ENCODE measurements around the gene MANSC1. TPM values are rescaled to one million over a fixed set of nuclear protein-coding genes. Genes with fewer than 3 reads are reported as not detected.

The MANSC1 gene
- polyA plus RNA-seq, 4 donors = 5.4 to 39.4 (median 15.1) TPM

- H3K4me1 ChIP-seq (ENCODE audit: control insufficient read depth in 3 of 3, insufficient read depth in 2 of 3, low read depth in 1 of 3, low read length in 2 of 3) = peaks cover 0 to under 1% (median 0%) of the 10 kb centered on the region in 3 donors
- peaks cover 2 to 20% (median 2%) of the 10 kb centered on the region in 3 donors for H3K36me3 ChIP-seq (ENCODE audit: control insufficient read depth in 3 of 3, insufficient read depth in 2 of 3, low read depth in 1 of 3, low read length in 3 of 3)
- 81 to 91% (median 88%) methylated on average over 8 of the region's 8 CpGs for WGBS, 3 donors
- no peaks in the 10 kb centered on the region for H3K27me3 ChIP-seq (ENCODE audit: control insufficient read depth in 3 of 3, insufficient read depth in 3 of 3, low read length in 3 of 3)
- FAIRE-seq (no peak), DNase-seq (no peak)
- H3K9me3 ChIP-seq (ENCODE audit: control insufficient read depth in 2 of 2, insufficient read depth in 1 of 2, low read depth in 1 of 2, low read length in 1 of 2) = no peaks in the 10 kb centered on the region
- H3K27ac ChIP-seq (ENCODE audit: low read depth in 1 of 3, low read length in 2 of 3) = no peak overlapping the region
- no peak overlapping the region for H3K4me3 ChIP-seq (ENCODE audit: low read depth in 1 of 3, low read length in 3 of 3)
Measured at GRCh38 chr12:12338527-12339168, 11.4 kb downstream of the MANSC1 start.

- 82 to 96% (median 95%) methylated on average over 1 of the region's 1 CpG for WGBS, 3 donors
- Histone ChIP-seq H3K27me3 (ENCODE audit: control insufficient read depth in 3 of 3, insufficient read depth in 3 of 3, low read length in 3 of 3) (no peaks in the 10 kb centered on the region), H3K36me3 (ENCODE audit: control insufficient read depth in 3 of 3, insufficient read depth in 2 of 3, low read depth in 1 of 3, low read length in 3 of 3) (peaks cover 0 to 15% (median 2%) of the 10 kb centered on the region in 3 donors), H3K9me3 (ENCODE audit: control insufficient read depth in 2 of 2, insufficient read depth in 1 of 2, low read depth in 1 of 2, low read length in 1 of 2) (no peaks in the 10 kb centered on the region), H3K4me1 (ENCODE audit: control insufficient read depth in 3 of 3, insufficient read depth in 2 of 3, low read depth in 1 of 3, low read length in 2 of 3) (peaks cover 0 to 8% (median 0%) of the 10 kb centered on the region in 3 donors), H3K27ac (ENCODE audit: low read depth in 1 of 3, low read length in 2 of 3) (no peak overlapping the region), H3K4me3 (ENCODE audit: low read depth in 1 of 3, low read length in 3 of 3) (no peak overlapping the region)
- DNase-seq (no peak), FAIRE-seq (no peak)
Measured at GRCh38 chr12:12336511-12336910, 13.5 kb downstream of the MANSC1 start.

GRCh38 chr12:12336049-12336411 lies 14.0 kb downstream of the MANSC1 start:
- DNase-seq = no peak

DNA sequence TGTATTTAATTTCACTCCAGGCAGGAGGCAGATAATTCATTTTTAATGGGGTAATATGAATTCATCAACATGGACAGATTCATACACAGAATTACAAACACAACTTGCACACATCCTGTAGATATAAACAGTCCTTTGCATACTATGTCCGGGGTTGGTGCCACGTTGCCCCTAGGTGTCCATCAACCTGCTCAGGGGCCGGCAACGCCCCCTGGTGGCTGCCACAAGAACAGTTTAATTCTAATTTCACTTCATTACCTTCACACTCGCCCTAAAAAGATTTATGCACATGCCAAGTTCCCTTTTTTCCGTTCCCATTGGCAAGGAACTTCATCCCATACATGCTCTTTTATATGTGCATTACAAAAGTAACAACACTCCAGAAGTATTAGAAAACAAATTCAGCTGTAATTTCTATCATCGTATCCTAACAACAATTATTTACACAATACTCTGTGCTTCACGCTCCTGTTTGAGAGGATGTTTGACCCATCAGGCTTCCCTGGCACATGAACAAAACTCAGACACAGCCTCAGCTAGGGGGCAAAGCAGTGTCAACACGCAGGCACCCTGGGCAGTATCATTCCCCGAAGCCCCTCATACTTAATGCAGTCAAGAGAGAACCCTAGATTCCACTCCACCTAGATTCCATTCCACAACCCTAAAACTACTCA lies 15.5 kb downstream of the MANSC1 start:
- 30 to 33% (median 31%) methylated on average over 10 of the region's 10 CpGs for WGBS, 3 donors
- no peak for FAIRE-seq

More at GRCh38 chr12:12336049-12336411, 14.0 kb downstream of the MANSC1 start:
- 68 to 72% (median 71%) methylated on average over 5 of the region's 5 CpGs for WGBS, 3 donors
- Histone ChIP-seq H3K27me3 (ENCODE audit: control insufficient read depth in 3 of 3, insufficient read depth in 3 of 3, low read length in 3 of 3) (no peaks in the 10 kb centered on the region), H3K36me3 (ENCODE audit: control insufficient read depth in 3 of 3, insufficient read depth in 2 of 3, low read depth in 1 of 3, low read length in 3 of 3) (peaks cover 0 to 13% (median 2%) of the 10 kb centered on the region in 3 donors), H3K27ac (ENCODE audit: low read depth in 1 of 3, low read length in 2 of 3) (no peak overlapping the region), H3K4me1 (ENCODE audit: control insufficient read depth in 3 of 3, insufficient read depth in 2 of 3, low read depth in 1 of 3, low read length in 2 of 3) (peaks cover 0 to 12% (median 0%) of the 10 kb centered on the region in 3 donors), H3K9me3 (ENCODE audit: control insufficient read depth in 2 of 2, insufficient read depth in 1 of 2, low read depth in 1 of 2, low read length in 1 of 2) (no peaks in the 10 kb centered on the region), H3K4me3 (ENCODE audit: low read depth in 1 of 3, low read length in 3 of 3) (no peak overlapping the region)
- no peak for FAIRE-seq

DNA sequence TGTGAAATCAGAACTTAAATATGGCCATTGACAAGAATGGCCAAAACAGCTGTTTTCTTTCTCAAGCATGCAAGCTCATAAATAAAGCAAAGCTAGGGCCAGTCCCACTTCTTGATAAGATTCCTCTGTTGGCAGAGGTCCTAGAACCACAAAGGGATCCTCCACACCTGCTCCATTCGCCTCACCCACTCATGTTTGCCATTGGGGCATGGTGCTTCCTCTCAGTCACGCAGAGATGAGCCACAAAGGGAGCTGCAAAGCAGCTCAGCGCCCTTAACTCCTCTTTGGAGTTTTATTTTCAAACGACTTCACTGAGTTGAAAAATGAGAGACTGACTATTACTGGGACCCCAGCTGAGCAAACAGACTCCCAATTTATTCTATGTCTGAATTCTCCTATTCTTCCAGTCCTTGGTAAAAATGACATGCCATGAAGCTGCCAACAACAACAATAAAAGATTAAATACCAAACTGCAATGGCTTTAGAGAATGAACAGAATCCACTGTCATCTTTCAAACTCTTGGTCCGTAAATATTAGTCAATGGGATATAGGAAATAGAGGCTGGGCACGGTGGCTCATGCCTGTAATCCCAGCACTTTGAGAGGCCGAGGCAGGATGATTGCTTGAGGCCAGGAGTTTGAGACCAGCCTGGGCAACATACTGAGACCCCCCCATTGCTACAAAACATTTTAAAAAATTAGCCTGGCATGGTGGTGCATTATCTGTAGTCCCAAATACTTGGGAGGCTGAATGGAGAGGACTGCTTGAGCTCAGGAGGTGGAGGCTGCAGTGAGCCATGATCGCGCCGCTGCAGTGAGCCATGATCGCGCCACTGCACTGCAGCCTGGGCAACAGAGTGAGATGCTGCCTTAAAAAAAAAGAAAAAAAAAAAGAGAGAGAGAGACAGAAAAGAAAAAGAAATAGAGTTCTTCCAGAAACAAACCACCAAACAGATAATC lies 16.4 kb downstream of the MANSC1 start:
- Histone ChIP-seq H3K4me1 (ENCODE audit: control insufficient read depth in 3 of 3, insufficient read depth in 2 of 3, low read depth in 1 of 3, low read length in 2 of 3) (peaks cover 0 to 12% (median 0%) of the 10 kb centered on the region in 3 donors), H3K27me3 (ENCODE audit: control insufficient read depth in 3 of 3, insufficient read depth in 3 of 3, low read length in 3 of 3) (no peaks in the 10 kb centered on the region), H3K36me3 (ENCODE audit: control insufficient read depth in 3 of 3, insufficient read depth in 2 of 3, low read depth in 1 of 3, low read length in 3 of 3) (peaks cover 0 to 15% (median 2%) of the 10 kb centered on the region in 3 donors), H3K9me3 (ENCODE audit: control insufficient read depth in 2 of 2, insufficient read depth in 1 of 2, low read depth in 1 of 2, low read length in 1 of 2) (no peaks in the 10 kb centered on the region), H3K4me3 (ENCODE audit: low read depth in 1 of 3, low read length in 3 of 3) (no peak overlapping the region), H3K27ac (ENCODE audit: low read depth in 1 of 3, low read length in 2 of 3) (peak overlapping the region in 2 of 3 donors; percentile 1 to 3)
- DNase-seq (peak; percentile 35 to 82), FAIRE-seq (no peak)
- 50 to 63% (median 62%) methylated on average over 12 of the region's 12 CpGs for WGBS, 3 donors

More for the DNA sequence above, 15.5 kb downstream of the MANSC1 start:
- Histone ChIP-seq H3K27me3 (ENCODE audit: control insufficient read depth in 3 of 3, insufficient read depth in 3 of 3, low read length in 3 of 3) (no peaks in the 10 kb centered on the region), H3K27ac (ENCODE audit: low read depth in 1 of 3, low read length in 2 of 3) (no peak overlapping the region), H3K4me1 (ENCODE audit: control insufficient read depth in 3 of 3, insufficient read depth in 2 of 3, low read depth in 1 of 3, low read length in 2 of 3) (peaks cover 0 to 12% (median 0%) of the 10 kb centered on the region in 3 donors), H3K4me3 (ENCODE audit: low read depth in 1 of 3, low read length in 3 of 3) (no peak overlapping the region), H3K9me3 (ENCODE audit: control insufficient read depth in 2 of 2, insufficient read depth in 1 of 2, low read depth in 1 of 2, low read length in 1 of 2) (no peaks in the 10 kb centered on the region), H3K36me3 (ENCODE audit: control insufficient read depth in 3 of 3, insufficient read depth in 2 of 3, low read depth in 1 of 3, low read length in 3 of 3) (peaks cover 0 to 18% (median 2%) of the 10 kb centered on the region in 3 donors)
- DNase-seq = peak; percentile 48 to 72

DNA sequence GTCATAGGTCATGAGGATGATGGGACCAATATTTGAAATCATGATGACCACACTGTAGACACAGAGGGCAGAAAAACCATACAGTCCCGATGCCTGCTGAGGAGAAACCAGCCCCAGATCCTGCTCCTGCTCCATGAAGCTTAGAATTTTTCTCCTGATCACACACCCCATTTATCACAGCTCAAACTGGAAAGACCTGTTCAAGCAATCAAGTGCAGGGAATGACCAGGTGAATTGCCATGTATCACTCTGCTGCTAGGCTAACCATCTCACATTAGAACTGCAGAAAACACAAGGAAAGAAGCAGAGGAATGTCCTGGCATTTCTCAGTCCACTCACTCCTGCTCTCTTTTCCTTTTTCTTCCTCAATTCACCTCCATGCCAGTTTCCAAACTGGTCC lies 18.1 kb downstream of the MANSC1 start:
- 10 to 62% (median 35%) methylated on average over 1 of the region's 1 CpG for WGBS, 3 donors
- H3K4me3 ChIP-seq (ENCODE audit: low read depth in 1 of 3, low read length in 3 of 3) = no peak overlapping the region
- no peaks in the 10 kb centered on the region for H3K27me3 ChIP-seq (ENCODE audit: control insufficient read depth in 3 of 3, insufficient read depth in 3 of 3, low read length in 3 of 3)
- H3K27ac ChIP-seq (ENCODE audit: low read depth in 1 of 3, low read length in 2 of 3) = peak overlapping the region in 1 of 3 donors; percentile 14
- H3K4me1 ChIP-seq (ENCODE audit: control insufficient read depth in 3 of 3, insufficient read depth in 2 of 3, low read depth in 1 of 3, low read length in 2 of 3) = peaks cover 0 to 12% (median 0%) of the 10 kb centered on the region in 3 donors
- DNase-seq (peak; percentile 82 to 84), FAIRE-seq (no peak)
- H3K9me3 ChIP-seq (ENCODE audit: control insufficient read depth in 2 of 2, insufficient read depth in 1 of 2, low read depth in 1 of 2, low read length in 1 of 2) = no peaks in the 10 kb centered on the region
- peaks cover 0 to 13% (median 2%) of the 10 kb centered on the region in 3 donors for H3K36me3 ChIP-seq (ENCODE audit: control insufficient read depth in 3 of 3, insufficient read depth in 2 of 3, low read depth in 1 of 3, low read length in 3 of 3)

DNA sequence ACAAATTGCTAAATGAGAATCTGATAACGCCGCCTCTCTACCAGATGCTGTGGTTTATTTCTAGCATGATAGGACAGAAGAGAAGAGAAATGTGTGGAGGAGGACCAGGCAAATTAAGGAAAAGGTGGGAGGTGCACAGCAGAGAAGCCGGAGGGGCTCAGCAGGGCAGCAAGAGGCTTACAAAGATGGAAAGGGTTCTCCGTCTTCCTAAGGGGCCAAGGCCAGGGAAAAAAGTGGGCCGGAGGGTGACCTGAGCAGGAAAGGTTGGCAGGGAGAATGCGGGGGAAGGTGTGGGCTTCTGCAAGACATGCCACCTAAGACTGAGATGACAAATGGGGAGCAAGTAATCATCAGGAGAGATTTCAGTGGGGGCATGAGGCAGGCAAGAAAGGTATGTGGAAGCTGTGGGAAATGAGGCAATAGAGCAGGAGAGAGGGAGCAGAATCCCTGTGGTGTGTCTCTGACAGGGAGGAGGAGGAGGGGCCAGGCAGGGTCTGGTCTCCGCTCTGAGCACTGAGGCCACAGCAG lies 18.7 kb downstream of the MANSC1 start:
- H3K4me3 ChIP-seq (ENCODE audit: low read depth in 1 of 3, low read length in 3 of 3) = no peak overlapping the region
- 70 to 74% (median 74%) methylated on average over 7 of the region's 7 CpGs for WGBS, 3 donors
- no peaks in the 10 kb centered on the region for H3K27me3 ChIP-seq (ENCODE audit: control insufficient read depth in 3 of 3, insufficient read depth in 3 of 3, low read length in 3 of 3)
- FAIRE-seq (no peak), DNase-seq (no peak)
- peak overlapping the region in 1 of 3 donors; percentile 14 for H3K27ac ChIP-seq (ENCODE audit: low read depth in 1 of 3, low read length in 2 of 3)
- H3K9me3 ChIP-seq (ENCODE audit: control insufficient read depth in 2 of 2, insufficient read depth in 1 of 2, low read depth in 1 of 2, low read length in 1 of 2) = no peaks in the 10 kb centered on the region
- peaks cover 0 to 12% (median 0%) of the 10 kb centered on the region in 3 donors for H3K4me1 ChIP-seq (ENCODE audit: control insufficient read depth in 3 of 3, insufficient read depth in 2 of 3, low read depth in 1 of 3, low read length in 2 of 3)
- peaks cover 0 to 10% (median 2%) of the 10 kb centered on the region in 3 donors for H3K36me3 ChIP-seq (ENCODE audit: control insufficient read depth in 3 of 3, insufficient read depth in 2 of 3, low read depth in 1 of 3, low read length in 3 of 3)

GRCh38 chr12:12327802-12328201 lies 22.2 kb downstream of the MANSC1 start:
- no peak overlapping the region for H3K4me3 ChIP-seq (ENCODE audit: low read depth in 1 of 3, low read length in 3 of 3)
- 0% methylated on average over 1 of the region's 1 CpG for WGBS, 3 donors
- H3K4me1 ChIP-seq (ENCODE audit: control insufficient read depth in 3 of 3, insufficient read depth in 2 of 3, low read depth in 1 of 3, low read length in 2 of 3) = peaks cover 0 to 9% (median 0%) of the 10 kb centered on the region in 3 donors
- H3K36me3 ChIP-seq (ENCODE audit: control insufficient read depth in 3 of 3, insufficient read depth in 2 of 3, low read depth in 1 of 3, low read length in 3 of 3) = peaks cover 0 to 7% (median 2%) of the 10 kb centered on the region in 3 donors
- H3K27me3 ChIP-seq (ENCODE audit: control insufficient read depth in 3 of 3, insufficient read depth in 3 of 3, low read length in 3 of 3) = no peaks in the 10 kb centered on the region
- no peaks in the 10 kb centered on the region for H3K9me3 ChIP-seq (ENCODE audit: control insufficient read depth in 2 of 2, insufficient read depth in 1 of 2, low read depth in 1 of 2, low read length in 1 of 2)
- FAIRE-seq = no peak
- no peak overlapping the region for H3K27ac ChIP-seq (ENCODE audit: low read depth in 1 of 3, low read length in 2 of 3)
- peak; percentile 72 to 76 for DNase-seq

All from small intestine (tissue), 7 donors.